IgD-negative memory B cell (primary cell): Measurements from ENCODE around the gene CLN3. TPM values are rescaled to one million over a fixed set of nuclear protein-coding genes. Genes with fewer than 3 reads are reported as not detected.
"Not testable (repeated sequence)": the region's sequence is repeated elsewhere in the genome, so short reads cannot be mapped to it uniquely, and the experiment has no call there.

Experiments
- H3K27ac Mint-ChIP-seq, 3 donors: one replicate each; pipeline ENCODE4 v1.8.0; 2020 to 2022; ENCODE audit warnings: mild to moderate bottlenecking in 3 of 3, mixed read lengths in 3 of 3, moderate library complexity in 1 of 3
- H3K27me3 Mint-ChIP-seq: one replicate; pipeline ENCODE4 v1.8.0; 2021; ENCODE audit warnings: mixed read lengths
- H3K36me3 Mint-ChIP-seq: one replicate; pipeline ENCODE4 v1.8.0; 2020; ENCODE audit warnings: mild to moderate bottlenecking, mixed read lengths
- H3K4me1 Mint-ChIP-seq, 3 donors: one replicate each; pipeline ENCODE4 v1.8.0; 2020 to 2022; ENCODE audit warnings: mixed read lengths in 3 of 3, mild to moderate bottlenecking in 1 of 3
- H3K4me3 Mint-ChIP-seq, 4 donors: one replicate each; pipeline ENCODE4 v1.8.0; 2020 to 2022; ENCODE audit warnings: mild to moderate bottlenecking in 4 of 4, mixed read lengths in 4 of 4, moderate library complexity in 3 of 4
- H3K9me3 Mint-ChIP-seq, 3 donors: one replicate each; pipeline ENCODE4 v1.8.0; 2020 to 2021; ENCODE audit warnings: mixed read lengths in 3 of 3, mild to moderate bottlenecking in 1 of 3
- polyA plus RNA-seq: library from polyadenylated mRNA; unstranded; fragments of 300-500 nt; fragmentation: Illumina TruSeq; gene quantifications from one replicate; pipeline ENCODE4 v1.2.3, GENCODE V29; 2021

CLN3 gene
- polyA plus RNA-seq, 1 donor from 2014 or later = 14.4 TPM

DNA sequence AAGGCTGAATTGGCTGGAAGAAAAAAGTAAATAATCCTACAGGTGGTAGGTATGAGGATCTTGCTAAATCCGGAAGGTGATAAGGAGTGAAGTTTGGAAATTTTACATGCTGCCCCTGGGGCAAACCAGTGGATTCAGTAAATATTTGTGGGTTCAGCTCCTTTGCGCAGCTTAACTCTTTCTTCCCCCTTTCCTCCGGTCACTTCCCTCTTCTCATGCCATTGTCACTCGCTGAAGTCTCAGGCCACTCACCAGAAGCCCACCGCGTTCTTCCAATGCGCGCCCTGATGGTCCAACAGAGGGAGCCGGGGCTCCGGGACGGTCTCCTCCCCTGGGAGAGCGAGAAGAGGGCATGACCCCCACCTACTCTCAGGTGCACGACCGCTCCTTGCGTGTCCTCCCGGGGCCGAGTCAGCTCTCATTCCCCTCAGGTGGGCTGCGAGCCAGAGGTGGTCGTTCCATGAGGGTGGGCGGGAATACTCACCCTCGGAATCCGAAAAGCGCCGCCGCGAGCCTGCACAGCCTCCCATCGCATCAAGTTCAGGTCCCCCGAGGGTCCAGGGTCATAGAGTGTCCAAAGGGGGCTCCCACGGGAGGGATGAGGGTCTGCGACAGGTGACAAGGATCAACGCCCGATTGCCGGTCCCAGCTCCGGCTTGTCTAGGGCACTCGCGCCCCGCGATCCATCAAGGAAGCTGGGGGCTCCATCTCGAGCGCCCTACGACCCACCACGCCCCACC is 474 bp downstream of the CLN3 start:
- Mint-ChIP-seq H3K9me3 (no peaks in the 10 kb centered on the region), H3K27me3 (peaks cover 1% of the 10 kb centered on the region), H3K4me3 (peak overlapping the region; percentile 97 to 99 (median 99)), H3K36me3 (no peaks in the 10 kb centered on the region), H3K4me1 (peaks cover 15 to 29% (median 20%) of the 10 kb centered on the region in 3 donors), H3K27ac (peak overlapping the region; percentile 99 to 100 (median 100))

DNA sequence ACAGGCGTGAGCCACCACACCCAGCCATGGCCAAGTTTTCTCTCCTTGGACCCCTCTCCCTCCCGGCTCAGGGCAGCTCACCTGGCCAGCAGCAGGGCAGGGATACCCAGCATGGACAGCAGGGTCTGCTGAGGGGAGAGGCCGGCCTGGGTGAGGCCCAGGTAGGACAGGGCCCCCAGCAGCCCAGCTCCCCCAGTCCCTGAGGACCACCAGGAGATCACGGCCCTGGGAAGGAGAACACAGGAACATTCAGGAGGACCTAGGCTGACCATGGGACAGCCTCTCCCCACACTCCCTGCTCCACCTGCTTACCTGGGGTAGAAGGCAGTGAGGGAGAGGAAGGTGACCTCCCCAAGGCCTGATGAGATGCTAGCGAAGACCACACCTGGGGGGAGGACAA is 5.6 kb downstream of the CLN3 start:
- H3K27ac Mint-ChIP-seq = peak overlapping the region in 1 of 3 donors; percentile 47

DNA sequence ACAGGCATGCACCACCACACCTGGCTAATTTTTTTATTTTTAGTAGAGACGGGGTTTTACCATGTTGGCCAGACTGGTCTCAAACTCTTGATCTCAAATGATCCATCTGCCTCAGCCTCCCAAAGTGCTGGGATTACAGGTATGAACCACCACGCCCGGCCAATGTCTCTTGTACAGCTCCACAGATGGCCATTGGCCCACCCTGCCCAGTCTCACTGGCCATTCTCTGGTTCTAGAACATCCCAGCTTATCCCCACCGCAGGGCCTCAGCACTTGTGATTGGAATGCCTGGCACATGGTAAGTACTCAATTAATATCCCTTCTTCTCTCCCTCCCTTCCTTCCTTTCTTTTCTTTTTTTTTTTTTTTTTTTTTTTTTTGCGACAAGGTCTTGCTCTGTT is 8.5 kb downstream of the CLN3 start:
- not testable (repeated sequence) for H3K4me1 Mint-ChIP-seq, H3K9me3 Mint-ChIP-seq, H3K36me3 Mint-ChIP-seq, H3K4me3 Mint-ChIP-seq, H3K27me3 Mint-ChIP-seq, H3K27ac Mint-ChIP-seq

More for the DNA sequence above, 5.6 kb downstream of the CLN3 start:
- H3K9me3 Mint-ChIP-seq = no peaks in the 10 kb centered on the region
- H3K4me3 Mint-ChIP-seq = no peak overlapping the region
- H3K27me3 Mint-ChIP-seq = peaks cover 1% of the 10 kb centered on the region
- peaks cover 0 to 11% (median 2%) of the 10 kb centered on the region in 3 donors for H3K4me1 Mint-ChIP-seq
- H3K36me3 Mint-ChIP-seq = peaks cover 7% of the 10 kb centered on the region

DNA sequence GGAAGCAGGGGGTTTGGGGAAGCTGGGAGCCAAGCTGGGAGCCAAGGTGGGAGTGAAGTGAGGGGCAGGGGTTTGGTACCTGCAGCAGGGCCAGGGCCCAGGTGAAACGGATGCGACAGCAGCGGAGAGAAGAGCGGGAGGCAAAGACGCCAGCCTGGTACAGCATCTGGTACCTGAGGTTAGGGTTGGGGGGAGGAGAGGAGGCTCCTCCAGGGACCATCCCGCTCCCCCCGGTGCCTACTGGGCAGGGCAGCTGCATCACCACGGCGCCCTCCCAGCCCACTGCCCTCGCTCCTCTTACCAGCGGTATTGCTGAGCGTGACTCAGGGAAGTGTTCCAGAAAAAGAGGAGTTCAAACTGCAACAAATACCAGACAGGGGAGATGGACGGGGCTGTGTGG is 9.8 kb downstream of the CLN3 start:
- H3K36me3 Mint-ChIP-seq = peaks cover 12% of the 10 kb centered on the region
- H3K4me3 Mint-ChIP-seq = no peak overlapping the region
- H3K9me3 Mint-ChIP-seq = no peaks in the 10 kb centered on the region
- H3K4me1 Mint-ChIP-seq = peaks cover 0 to 2% (median 0%) of the 10 kb centered on the region in 3 donors
- no peaks in the 10 kb centered on the region for H3K27me3 Mint-ChIP-seq
- H3K27ac Mint-ChIP-seq = no peak overlapping the region

DNA sequence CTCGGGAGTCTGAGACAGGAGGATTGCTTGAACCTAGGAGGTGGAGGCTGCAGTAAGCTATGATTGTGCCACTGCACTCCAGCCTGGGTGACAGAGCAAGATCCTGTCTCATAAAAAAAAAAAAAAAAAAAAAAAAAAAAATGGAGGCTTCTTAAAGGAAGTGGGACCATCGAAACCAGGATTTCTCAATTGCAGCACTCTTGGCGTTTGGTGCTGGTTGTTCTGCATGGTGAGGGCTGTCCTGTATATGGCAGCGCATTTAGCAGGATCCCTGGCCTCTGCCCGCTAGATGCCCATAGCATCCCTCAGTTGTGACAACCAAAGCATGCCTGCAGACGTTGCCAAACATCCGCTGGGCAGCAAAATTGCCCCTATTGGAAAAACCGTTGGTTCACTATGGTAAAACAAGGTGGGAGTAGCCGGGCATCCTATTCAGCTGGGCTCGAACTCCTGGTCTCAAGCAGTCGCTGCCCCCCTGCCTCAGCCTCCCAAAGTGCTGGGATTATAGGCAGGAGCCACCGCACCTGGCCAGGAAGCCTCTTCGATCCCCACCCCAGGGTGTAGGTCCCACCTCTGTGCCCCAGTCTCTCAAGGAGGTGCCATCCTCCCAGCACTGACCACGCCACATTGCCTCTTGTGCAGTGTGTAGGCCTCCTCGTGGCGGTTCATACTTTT is 13.2 kb downstream of the CLN3 start:
- Mint-ChIP-seq H3K9me3 (no peaks in the 10 kb centered on the region), H3K4me1 (peaks cover 1 to 3% (median 2%) of the 10 kb centered on the region in 3 donors), H3K36me3 (peaks cover 12% of the 10 kb centered on the region), H3K4me3 (no peak overlapping the region), H3K27ac (no peak overlapping the region), H3K27me3 (peaks cover 7% of the 10 kb centered on the region)

DNA sequence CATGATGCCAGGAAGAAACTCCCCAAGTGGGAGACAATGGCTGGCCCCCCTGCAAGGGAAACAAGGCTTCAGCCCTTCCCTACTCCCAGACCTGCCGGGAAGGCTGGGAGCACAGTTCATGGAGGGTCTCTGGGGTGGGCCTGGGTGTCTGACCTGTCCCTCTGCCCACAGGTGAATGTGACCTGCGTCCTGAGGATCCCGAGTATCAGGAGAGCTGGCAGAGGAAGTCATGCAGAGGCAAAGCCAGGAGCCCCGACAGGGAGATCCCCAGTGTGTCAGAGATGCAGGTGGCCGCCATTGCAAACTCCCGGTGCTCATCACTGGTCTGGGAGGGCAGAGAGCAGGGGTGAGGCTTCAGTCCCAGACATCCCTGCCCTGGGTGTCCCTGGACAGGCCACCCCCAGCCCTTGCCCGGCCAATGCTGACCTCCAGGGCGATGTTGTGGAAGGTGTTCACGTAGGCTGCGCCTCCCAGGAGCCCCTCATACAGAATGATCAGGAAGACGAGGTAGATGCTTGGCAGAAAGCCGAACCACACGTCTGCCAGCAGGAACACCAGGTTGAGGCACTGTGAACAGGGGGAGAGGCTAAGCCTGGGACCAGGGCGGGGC is 14.5 kb downstream of the CLN3 start:
- Mint-ChIP-seq H3K4me3 (no peak overlapping the region), H3K4me1 (peaks cover 5 to 6% (median 5%) of the 10 kb centered on the region in 3 donors), H3K27ac (no peak overlapping the region), H3K9me3 (no peaks in the 10 kb centered on the region), H3K27me3 (peaks cover 8% of the 10 kb centered on the region), H3K36me3 (peaks cover 11% of the 10 kb centered on the region)

DNA sequence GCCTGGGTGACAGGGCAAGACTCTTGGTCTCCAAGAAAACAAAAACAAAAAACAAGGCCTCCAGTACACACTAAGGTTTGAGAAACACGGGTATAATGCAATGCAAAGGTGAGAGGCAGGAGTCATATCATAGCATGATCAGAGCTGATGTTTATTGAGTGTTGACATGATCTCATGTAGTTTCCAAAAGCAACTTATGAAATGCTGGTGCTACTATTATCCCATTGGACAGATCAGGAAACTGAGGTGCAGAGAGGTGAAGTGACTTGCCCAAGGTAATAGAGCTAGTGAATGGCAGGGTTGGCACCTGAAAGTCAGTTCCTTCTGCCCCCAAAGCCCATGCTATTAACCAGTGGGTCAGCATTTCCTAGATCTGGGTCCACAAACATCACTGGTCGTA is 16.7 kb downstream of the CLN3 start:
- no peak overlapping the region for H3K27ac Mint-ChIP-seq
- peaks cover 8% of the 10 kb centered on the region for H3K27me3 Mint-ChIP-seq
- peaks cover 11% of the 10 kb centered on the region for H3K36me3 Mint-ChIP-seq

DNA sequence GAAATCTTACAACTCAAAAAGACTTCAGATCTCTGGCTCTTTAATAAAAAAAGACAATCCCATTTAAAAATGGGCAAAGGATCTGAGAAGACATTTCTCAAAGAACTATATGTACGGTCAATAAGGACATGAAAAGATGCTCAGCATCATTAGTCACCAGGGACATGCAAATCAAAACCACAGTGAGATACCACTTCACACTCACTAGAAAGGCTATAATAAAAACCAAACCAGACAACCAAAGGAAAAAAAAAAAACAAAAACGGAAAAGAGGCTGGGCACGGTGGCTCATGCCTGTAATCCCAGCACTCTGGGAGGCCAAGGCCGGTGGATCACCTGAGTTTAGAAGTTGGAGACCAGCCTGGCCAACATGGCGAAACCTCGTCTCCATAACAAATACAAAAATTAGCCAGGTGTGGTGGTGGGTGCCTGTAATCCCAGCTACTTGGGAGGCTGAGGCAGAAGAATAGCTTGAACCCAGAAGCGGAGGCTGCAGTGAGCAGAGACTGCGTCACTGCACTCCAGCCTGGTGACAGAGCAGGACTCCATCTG is 18.1 kb downstream of the CLN3 start:
- Mint-ChIP-seq H3K27me3 (peaks cover 8% of the 10 kb centered on the region), H3K4me3 (peak overlapping the region in 1 of 4 donors; percentile 43), H3K4me1 (peaks cover 5 to 6% (median 5%) of the 10 kb centered on the region in 3 donors), H3K36me3 (peaks cover 11% of the 10 kb centered on the region), H3K27ac (peak overlapping the region in 1 of 3 donors; percentile 0), H3K9me3 (no peaks in the 10 kb centered on the region)

More for the DNA sequence above, 16.7 kb downstream of the CLN3 start:
- no peaks in the 10 kb centered on the region for H3K9me3 Mint-ChIP-seq
- peaks cover 5 to 6% (median 5%) of the 10 kb centered on the region in 3 donors for H3K4me1 Mint-ChIP-seq
- no peak overlapping the region for H3K4me3 Mint-ChIP-seq

DNA sequence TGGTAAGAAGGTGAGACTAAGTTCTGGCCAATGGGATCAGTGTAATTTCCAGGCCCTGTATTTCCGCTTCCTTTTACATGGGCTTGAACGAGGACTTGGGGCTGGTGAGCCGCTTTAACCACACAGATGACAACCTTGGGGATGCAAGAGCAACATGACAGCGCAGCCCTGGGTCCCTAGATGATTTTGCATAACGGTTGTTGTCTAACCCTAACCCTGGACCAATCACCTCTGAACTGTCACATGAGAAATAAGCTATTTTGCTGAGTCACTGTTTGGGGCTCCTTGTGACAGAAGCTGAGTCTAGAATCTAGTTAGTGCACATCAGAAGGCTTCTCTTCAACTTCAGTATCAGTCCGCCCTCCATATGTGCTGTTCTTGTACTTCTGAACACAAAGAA is 44.8 kb downstream of the CLN3 start:
- H3K27ac Mint-ChIP-seq, H3K27me3 Mint-ChIP-seq, H3K4me1 Mint-ChIP-seq, H3K4me3 Mint-ChIP-seq, H3K9me3 Mint-ChIP-seq, H3K36me3 Mint-ChIP-seq: not testable (repeated sequence)

DNA sequence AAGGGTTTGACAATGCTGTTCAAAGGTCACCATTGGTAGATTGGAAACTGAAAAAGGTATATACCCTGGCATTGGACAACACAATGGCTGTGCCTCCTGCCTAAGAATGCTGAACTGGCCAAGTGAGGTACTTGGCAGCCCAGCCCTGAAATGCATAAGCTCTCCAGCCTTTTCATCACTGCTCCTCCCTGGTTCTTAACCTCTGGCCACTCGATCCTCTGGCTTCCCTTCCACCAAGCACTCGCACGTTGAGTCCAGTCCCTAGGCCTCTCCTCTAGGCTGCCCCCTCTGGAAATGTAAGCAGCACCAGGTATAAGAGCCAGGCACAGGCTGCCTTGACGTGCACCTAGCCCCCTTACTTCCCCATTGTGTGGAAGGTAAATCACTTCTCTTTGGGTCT is 45.5 kb downstream of the CLN3 start:
- H3K9me3 Mint-ChIP-seq, H3K36me3 Mint-ChIP-seq, H3K27ac Mint-ChIP-seq, H3K4me1 Mint-ChIP-seq, H3K4me3 Mint-ChIP-seq, H3K27me3 Mint-ChIP-seq: not testable (repeated sequence)

DNA sequence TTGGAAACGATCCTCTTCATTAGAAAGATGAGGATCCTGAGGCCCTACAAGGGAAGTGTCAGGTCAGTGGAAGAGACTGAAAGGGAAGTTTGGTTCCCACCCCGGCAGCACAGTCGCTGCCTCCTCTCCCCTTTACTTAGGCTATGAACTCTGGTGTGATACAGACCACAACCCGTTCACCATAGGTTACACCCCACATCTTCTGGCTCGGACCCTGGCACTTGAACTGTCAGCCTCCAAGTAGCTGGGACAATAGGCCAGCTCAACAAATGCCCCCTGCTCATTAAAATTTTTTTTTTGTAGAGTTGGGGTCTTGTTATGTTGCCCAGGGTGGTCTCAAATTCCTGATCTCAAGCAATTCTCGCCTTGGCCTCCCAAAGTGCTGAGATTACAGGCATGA is 47.9 kb downstream of the CLN3 start:
- not testable (repeated sequence) for H3K27me3 Mint-ChIP-seq, H3K4me1 Mint-ChIP-seq, H3K4me3 Mint-ChIP-seq, H3K27ac Mint-ChIP-seq, H3K9me3 Mint-ChIP-seq, H3K36me3 Mint-ChIP-seq

DNA sequence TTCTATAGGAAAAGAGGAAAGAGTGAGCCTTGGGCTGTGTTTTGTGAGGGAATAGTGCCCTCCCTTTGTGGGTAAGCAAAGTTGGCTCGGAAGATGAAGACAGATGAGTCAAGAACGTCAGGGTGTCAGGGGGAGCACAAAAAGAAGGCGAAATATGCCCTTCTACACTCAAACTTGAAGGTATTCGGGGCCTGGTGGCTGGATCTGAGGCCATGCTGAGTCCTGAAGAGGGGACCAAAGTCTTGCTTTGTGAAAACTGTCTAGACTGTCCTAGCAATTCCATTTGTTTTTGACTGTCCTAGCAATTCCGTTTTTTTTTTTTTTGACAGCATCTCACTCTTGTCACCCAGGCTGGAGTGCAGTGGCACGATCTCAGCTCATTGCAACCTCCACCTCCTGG is 53.0 kb downstream of the CLN3 start:
- H3K9me3 Mint-ChIP-seq, H3K4me3 Mint-ChIP-seq, H3K36me3 Mint-ChIP-seq, H3K27ac Mint-ChIP-seq, H3K4me1 Mint-ChIP-seq, H3K27me3 Mint-ChIP-seq: not testable (repeated sequence)

DNA sequence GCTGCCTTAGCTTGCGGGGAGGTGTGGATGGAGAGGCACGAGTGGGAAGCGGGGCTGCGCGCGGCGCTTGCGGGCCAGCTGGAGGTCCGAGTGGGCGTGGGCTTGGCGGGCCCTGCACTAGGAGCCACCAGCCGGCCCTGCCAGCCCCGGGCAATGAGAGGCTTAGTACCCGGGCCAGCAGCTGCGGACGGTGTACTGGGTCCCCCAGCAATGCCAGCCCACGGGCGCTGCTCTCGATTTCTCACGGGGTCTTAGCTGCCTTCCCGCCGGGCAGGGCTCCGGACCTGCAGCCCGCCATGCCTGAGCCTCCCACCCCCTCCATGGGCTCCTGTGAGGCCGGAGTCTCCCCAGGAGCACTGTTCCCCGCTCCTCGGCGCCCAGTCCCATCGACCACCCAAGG is 56.5 kb downstream of the CLN3 start:
- H3K27me3 Mint-ChIP-seq, H3K9me3 Mint-ChIP-seq, H3K27ac Mint-ChIP-seq, H3K4me1 Mint-ChIP-seq, H3K36me3 Mint-ChIP-seq, H3K4me3 Mint-ChIP-seq: not testable (repeated sequence)
